ENCODE measurements around the gene TMEM205.

Gene TMEM205

DNA sequence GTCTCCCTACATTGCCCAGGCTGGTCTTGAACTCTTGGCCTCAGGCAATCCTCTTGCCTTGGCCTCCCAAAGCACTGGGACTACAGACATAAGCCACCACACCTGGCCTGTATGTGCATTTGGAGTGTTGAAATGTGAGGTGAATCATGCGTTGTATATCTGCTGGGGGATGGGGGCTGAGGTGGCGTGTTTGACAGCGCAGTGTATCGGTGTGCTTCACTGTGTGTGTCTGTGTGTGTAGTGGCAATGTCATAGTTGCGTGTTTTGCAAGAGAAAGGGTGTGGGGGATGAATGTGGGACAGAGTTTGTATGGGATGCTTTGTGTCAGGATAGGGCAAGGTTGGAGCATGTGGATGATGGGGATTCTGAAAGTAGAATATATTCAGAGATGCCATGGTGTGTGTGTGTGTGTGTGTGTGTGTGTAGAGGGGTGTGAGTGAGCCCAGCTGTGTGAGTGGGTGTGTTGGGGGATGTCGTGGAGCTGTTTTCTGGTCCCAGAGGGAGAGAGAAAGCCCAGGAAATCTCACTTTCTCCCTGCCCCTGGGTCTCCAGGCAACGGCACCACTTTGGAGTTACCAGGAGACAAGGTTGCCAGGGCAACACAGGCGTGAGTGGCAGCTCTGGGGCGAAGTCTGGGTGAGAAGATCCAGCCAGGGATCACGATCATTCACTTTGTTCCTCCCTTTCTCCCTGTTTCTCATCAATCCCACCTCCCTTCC lies 27.3 kb upstream of the TMEM205 start:
- Histone ChIP-seq H3K27me3 (ENCODE audit: insufficient read depth, low read length, poor library complexity, severe bottlenecking) (no peaks in the 10 kb centered on the region), H3K79me2 (ENCODE audit: insufficient read depth, low read length) (peaks cover 20% of the 10 kb centered on the region; the same call in 1 of the 2 replicates), H3K36me3 (ENCODE audit: insufficient read depth, low read length) (no peaks in the 10 kb centered on the region), H4K20me1 (ENCODE audit: insufficient read depth, low read length, poor library complexity, severe bottlenecking) (peaks cover 5% of the 10 kb centered on the region), H3K4me1 (ENCODE audit: insufficient read depth, low read length, poor library complexity, severe bottlenecking) (peaks cover 33% of the 10 kb centered on the region), H2AFZ (ENCODE audit: low read length) (no peak overlapping the region), H3F3A (ENCODE audit: low read depth) (no peaks in the 10 kb centered on the region), H3K9ac (ENCODE audit: low read depth, low read length, poor library complexity, severe bottlenecking) (peak overlapping the region; percentile 93), H3K9me3 (ENCODE audit: insufficient read depth, low read depth, low read length) (no peaks in the 10 kb centered on the region), H3K9me2 (replicated peaks; ENCODE audit: low read depth, low read length) (no peaks in the 10 kb centered on the region), H3K4me3 (ENCODE audit: low read length, poor library complexity, severe bottlenecking) (peak overlapping the region; percentile 90), H3K4me2 (ENCODE audit: low read depth, low read length, poor library complexity, severe bottlenecking) (peak overlapping the region; percentile 77)
- no peak for TF ChIP-seq EZH2phosphoT487 (IDR thresholded peaks at IDR 0.05; ENCODE audit: borderline replicate concordance)
- TF ChIP-seq, protein P1, sequence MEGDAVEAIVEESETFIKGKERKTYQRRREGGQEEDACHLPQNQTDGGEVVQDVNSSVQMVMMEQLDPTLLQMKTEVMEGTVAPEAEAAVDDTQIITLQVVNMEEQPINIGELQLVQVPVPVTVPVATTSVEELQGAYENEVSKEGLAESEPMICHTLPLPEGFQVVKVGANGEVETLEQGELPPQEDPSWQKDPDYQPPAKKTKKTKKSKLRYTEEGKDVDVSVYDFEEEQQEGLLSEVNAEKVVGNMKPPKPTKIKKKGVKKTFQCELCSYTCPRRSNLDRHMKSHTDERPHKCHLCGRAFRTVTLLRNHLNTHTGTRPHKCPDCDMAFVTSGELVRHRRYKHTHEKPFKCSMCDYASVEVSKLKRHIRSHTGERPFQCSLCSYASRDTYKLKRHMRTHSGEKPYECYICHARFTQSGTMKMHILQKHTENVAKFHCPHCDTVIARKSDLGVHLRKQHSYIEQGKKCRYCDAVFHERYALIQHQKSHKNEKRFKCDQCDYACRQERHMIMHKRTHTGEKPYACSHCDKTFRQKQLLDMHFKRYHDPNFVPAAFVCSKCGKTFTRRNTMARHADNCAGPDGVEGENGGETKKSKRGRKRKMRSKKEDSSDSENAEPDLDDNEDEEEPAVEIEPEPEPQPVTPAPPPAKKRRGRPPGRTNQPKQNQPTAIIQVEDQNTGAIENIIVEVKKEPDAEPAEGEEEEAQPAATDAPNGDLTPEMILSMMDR (conservative IDR thresholded peaks at IDR 0.05; ENCODE audit: low read length): no peak

DNA sequence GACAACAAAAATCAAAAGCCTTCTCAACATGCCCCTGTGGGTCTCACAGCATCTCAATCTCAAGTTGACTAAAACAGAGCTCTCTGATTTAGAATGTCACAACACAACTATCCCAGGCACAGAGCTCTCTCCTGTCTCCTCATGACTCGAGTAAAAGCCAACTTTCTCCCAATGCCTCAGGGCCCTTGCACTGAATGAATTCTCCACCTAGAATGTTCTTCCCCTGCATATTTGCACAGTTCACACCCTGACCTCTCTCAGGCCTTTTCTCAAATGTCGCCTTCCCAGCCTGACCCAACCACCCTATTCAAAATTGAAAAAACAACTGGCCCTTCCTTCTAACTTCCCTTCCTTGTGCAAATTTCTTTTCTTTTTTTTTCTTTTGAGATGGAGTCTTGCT lies 24.7 kb upstream of the TMEM205 start:
- no peaks in the 10 kb centered on the region for H3K27me3 ChIP-seq (ENCODE audit: insufficient read depth, low read length, poor library complexity, severe bottlenecking)
- H3K4me2 ChIP-seq (ENCODE audit: low read depth, low read length, poor library complexity, severe bottlenecking): no peak overlapping the region
- no peak for TF ChIP-seq EZH2phosphoT487 (IDR thresholded peaks at IDR 0.05; ENCODE audit: borderline replicate concordance)
- TF ChIP-seq, protein P1 (conservative IDR thresholded peaks at IDR 0.05; ENCODE audit: low read length): no peak
- H2AFZ ChIP-seq (ENCODE audit: low read length): no peak overlapping the region
- peaks cover 11% of the 10 kb centered on the region for H3K4me1 ChIP-seq (ENCODE audit: insufficient read depth, low read length, poor library complexity, severe bottlenecking)
- no peaks in the 10 kb centered on the region for H3K36me3 ChIP-seq (ENCODE audit: insufficient read depth, low read length)
- no peaks in the 10 kb centered on the region for H3K9me3 ChIP-seq (ENCODE audit: insufficient read depth, low read depth, low read length)
- H4K20me1 ChIP-seq (ENCODE audit: insufficient read depth, low read length, poor library complexity, severe bottlenecking): peaks cover 5% of the 10 kb centered on the region
- no peaks in the 10 kb centered on the region for H3K9me2 ChIP-seq (replicated peaks; ENCODE audit: low read depth, low read length)
- H3K9ac ChIP-seq (ENCODE audit: low read depth, low read length, poor library complexity, severe bottlenecking): no peak overlapping the region
- peaks cover 8% of the 10 kb centered on the region; the same call in 1 of the 2 replicates for H3K79me2 ChIP-seq (ENCODE audit: insufficient read depth, low read length)
- no peaks in the 10 kb centered on the region for H3F3A ChIP-seq (ENCODE audit: low read depth)
- no peak overlapping the region for H3K4me3 ChIP-seq (ENCODE audit: low read length, poor library complexity, severe bottlenecking)

DNA sequence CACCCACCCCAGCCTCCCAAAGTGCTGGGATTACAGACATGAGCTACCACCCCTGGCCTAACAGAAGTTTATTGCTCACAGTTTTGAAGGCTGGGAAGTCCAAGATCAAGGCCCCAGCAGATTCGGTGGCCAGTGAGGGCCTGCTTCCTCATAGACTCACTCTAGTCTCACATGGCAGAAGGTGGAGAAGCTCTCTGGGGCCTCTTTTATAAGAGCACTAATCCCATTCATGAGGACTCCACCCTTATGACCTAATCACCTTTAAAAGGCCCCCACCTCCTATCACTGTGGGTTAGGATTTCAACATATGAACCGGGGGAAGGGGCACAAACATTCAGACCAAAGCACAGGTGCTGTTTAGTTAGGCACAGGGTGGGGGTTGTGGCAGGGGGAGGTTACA lies 21.5 kb upstream of the TMEM205 start:
- TF ChIP-seq, protein P1 (conservative IDR thresholded peaks at IDR 0.05; ENCODE audit: low read length): no peak
- no peak for TF ChIP-seq EZH2phosphoT487 (IDR thresholded peaks at IDR 0.05; ENCODE audit: borderline replicate concordance)
- Histone ChIP-seq H3F3A (ENCODE audit: low read depth) (no peaks in the 10 kb centered on the region), H3K9me3 (ENCODE audit: insufficient read depth, low read depth, low read length) (no peaks in the 10 kb centered on the region), H3K4me1 (ENCODE audit: insufficient read depth, low read length, poor library complexity, severe bottlenecking) (no peaks in the 10 kb centered on the region), H3K4me2 (ENCODE audit: low read depth, low read length, poor library complexity, severe bottlenecking) (no peak overlapping the region), H3K4me3 (ENCODE audit: low read length, poor library complexity, severe bottlenecking) (no peak overlapping the region), H4K20me1 (ENCODE audit: insufficient read depth, low read length, poor library complexity, severe bottlenecking) (no peaks in the 10 kb centered on the region), H2AFZ (ENCODE audit: low read length) (no peak overlapping the region), H3K9ac (ENCODE audit: low read depth, low read length, poor library complexity, severe bottlenecking) (no peak overlapping the region), H3K36me3 (ENCODE audit: insufficient read depth, low read length) (no peaks in the 10 kb centered on the region), H3K9me2 (replicated peaks; ENCODE audit: low read depth, low read length) (no peaks in the 10 kb centered on the region), H3K79me2 (ENCODE audit: insufficient read depth, low read length) (no peaks in the 10 kb centered on the region), H3K27me3 (ENCODE audit: insufficient read depth, low read length, poor library complexity, severe bottlenecking) (no peaks in the 10 kb centered on the region)
